ENCODE measurements around the gene NUSAP1. TPM values are rescaled to one million over a fixed set of nuclear protein-coding genes. Genes with fewer than 3 reads are reported as not detected.

NUSAP1 gene
- polyA plus RNA-seq, 1 donor: 39.4 TPM

Other genes with a start within 250 kb of the NUSAP1 start
- 18.2 TPM for gene INO80, start 216.6 kb upstream of the NUSAP1 start, polyA plus RNA-seq
- gene EXD1, start 102.1 kb upstream of the NUSAP1 start, polyA plus RNA-seq: 0.01 TPM
- 55.8 TPM for gene CHP1, start 101.6 kb upstream of the NUSAP1 start, polyA plus RNA-seq
- gene OIP5, start 290 bp upstream of the NUSAP1 start, polyA plus RNA-seq: 6.0 TPM
- gene NDUFAF1, start 69.6 kb downstream of the NUSAP1 start, polyA plus RNA-seq: 18.7 TPM
- 42.0 TPM for gene RTF1, start 84.2 kb downstream of the NUSAP1 start, polyA plus RNA-seq
- 40.7 TPM for gene ITPKA, start 161.0 kb downstream of the NUSAP1 start, polyA plus RNA-seq
- 14.7 TPM for gene LTK, start 180.9 kb downstream of the NUSAP1 start, polyA plus RNA-seq
- gene RPAP1, start 211.4 kb downstream of the NUSAP1 start, polyA plus RNA-seq: 23.2 TPM
- gene TYRO3, start 226.3 kb downstream of the NUSAP1 start, polyA plus RNA-seq: 36.6 TPM

Data from large intestine (tissue), 1 donor.